Measurements from ENCODE around the gene CBL. TPM values are rescaled to one million over a fixed set of nuclear protein-coding genes. Genes with fewer than 3 reads are reported as not detected.

Gene CBL
- total and polyA plus RNA-seq, 2 experiments from 2014 or later, result 31.6 to 67.6 TPM

DNA sequence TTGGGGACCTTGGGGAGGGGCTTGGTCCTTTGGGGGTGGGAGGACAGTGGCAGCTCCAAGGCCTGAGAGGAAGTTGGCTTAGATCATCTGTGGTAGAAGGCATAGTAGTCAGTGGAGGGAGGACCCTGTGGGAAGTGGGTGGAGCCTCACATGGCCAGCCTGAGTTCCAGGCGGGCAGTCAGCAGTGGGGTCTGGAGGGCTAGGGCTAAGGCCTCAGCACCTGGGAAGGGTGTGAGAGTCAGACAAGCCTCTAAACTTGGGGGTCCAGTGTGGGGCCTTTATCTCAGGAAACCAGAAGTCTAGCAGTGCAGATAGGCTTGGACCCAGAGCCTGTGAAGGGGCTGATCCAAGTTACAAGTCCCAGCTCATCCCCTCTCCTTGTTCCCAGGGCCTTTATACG lies 33.6 kb upstream of the CBL start (continued):
- TF ChIP-seq, protein P1, sequence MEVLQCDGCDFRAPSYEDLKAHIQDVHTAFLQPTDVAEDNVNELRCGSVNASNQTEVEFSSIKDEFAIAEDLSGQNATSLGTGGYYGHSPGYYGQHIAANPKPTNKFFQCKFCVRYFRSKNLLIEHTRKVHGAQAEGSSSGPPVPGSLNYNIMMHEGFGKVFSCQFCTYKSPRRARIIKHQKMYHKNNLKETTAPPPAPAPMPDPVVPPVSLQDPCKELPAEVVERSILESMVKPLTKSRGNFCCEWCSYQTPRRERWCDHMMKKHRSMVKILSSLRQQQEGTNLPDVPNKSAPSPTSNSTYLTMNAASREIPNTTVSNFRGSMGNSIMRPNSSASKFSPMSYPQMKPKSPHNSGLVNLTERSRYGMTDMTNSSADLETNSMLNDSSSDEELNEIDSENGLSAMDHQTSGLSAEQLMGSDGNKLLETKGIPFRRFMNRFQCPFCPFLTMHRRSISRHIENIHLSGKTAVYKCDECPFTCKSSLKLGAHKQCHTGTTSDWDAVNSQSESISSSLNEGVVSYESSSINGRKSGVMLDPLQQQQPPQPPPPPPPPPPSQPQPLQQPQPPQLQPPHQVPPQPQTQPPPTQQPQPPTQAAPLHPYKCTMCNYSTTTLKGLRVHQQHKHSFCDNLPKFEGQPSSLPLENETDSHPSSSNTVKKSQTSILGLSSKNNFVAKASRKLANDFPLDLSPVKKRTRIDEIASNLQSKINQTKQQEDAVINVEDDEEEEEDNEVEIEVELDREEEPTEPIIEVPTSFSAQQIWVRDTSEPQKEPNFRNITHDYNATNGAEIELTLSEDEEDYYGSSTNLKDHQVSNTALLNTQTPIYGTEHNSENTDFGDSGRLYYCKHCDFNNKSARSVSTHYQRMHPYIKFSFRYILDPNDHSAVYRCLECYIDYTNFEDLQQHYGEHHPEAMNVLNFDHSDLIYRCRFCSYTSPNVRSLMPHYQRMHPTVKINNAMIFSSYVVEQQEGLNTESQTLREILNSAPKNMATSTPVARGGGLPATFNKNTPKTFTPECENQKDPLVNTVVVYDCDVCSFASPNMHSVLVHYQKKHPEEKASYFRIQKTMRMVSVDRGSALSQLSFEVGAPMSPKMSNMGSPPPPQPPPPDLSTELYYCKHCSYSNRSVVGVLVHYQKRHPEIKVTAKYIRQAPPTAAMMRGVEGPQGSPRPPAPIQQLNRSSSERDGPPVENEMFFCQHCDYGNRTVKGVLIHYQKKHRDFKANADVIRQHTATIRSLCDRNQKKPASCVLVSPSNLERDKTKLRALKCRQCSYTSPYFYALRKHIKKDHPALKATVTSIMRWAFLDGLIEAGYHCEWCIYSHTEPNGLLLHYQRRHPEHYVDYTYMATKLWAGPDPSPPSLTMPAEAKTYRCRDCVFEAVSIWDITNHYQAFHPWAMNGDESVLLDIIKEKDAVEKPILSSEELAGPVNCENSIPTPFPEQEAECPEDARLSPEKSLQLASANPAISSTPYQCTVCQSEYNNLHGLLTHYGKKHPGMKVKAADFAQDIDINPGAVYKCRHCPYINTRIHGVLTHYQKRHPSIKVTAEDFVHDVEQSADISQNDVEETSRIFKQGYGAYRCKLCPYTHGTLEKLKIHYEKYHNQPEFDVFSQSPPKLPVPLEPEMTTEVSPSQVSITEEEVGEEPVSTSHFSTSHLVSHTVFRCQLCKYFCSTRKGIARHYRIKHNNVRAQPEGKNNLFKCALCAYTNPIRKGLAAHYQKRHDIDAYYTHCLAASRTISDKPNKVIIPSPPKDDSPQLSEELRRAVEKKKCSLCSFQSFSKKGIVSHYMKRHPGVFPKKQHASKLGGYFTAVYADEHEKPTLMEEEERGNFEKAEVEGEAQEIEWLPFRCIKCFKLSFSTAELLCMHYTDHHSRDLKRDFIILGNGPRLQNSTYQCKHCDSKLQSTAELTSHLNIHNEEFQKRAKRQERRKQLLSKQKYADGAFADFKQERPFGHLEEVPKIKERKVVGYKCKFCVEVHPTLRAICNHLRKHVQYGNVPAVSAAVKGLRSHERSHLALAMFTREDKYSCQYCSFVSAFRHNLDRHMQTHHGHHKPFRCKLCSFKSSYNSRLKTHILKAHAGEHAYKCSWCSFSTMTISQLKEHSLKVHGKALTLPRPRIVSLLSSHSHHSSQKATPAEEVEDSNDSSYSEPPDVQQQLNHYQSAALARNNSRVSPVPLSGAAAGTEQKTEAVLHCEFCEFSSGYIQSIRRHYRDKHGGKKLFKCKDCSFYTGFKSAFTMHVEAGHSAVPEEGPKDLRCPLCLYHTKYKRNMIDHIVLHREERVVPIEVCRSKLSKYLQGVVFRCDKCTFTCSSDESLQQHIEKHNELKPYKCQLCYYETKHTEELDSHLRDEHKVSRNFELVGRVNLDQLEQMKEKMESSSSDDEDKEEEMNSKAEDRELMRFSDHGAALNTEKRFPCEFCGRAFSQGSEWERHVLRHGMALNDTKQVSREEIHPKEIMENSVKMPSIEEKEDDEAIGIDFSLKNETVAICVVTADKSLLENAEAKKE (CRISPR knock-in tag; IDR thresholded peaks at IDR 0.05), result no peak
- TF ChIP-seq, protein P2, sequence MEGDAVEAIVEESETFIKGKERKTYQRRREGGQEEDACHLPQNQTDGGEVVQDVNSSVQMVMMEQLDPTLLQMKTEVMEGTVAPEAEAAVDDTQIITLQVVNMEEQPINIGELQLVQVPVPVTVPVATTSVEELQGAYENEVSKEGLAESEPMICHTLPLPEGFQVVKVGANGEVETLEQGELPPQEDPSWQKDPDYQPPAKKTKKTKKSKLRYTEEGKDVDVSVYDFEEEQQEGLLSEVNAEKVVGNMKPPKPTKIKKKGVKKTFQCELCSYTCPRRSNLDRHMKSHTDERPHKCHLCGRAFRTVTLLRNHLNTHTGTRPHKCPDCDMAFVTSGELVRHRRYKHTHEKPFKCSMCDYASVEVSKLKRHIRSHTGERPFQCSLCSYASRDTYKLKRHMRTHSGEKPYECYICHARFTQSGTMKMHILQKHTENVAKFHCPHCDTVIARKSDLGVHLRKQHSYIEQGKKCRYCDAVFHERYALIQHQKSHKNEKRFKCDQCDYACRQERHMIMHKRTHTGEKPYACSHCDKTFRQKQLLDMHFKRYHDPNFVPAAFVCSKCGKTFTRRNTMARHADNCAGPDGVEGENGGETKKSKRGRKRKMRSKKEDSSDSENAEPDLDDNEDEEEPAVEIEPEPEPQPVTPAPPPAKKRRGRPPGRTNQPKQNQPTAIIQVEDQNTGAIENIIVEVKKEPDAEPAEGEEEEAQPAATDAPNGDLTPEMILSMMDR (conservative IDR thresholded peaks at IDR 0.05; ENCODE audit: low read depth in 2 of 2), result no peak
- TF ChIP-seq ETS1 (IDR thresholded peaks at IDR 0.05), result no peak
- no peak for TF ChIP-seq ZNF331 (CRISPR knock-in tag; IDR thresholded peaks at IDR 0.05; ENCODE audit: low read depth)
- no peak for TF ChIP-seq EZH2phosphoT487 (IDR thresholded peaks at IDR 0.05; ENCODE audit: unreplicated experiment)
- no peak for TF ChIP-seq REST (IDR thresholded peaks at IDR 0.05; ENCODE audit: unreplicated experiment)
- no peak for TF ChIP-seq CREB1 (CRISPR knock-in tag; IDR thresholded peaks at IDR 0.05; ENCODE audit: low read depth)
- no peak for TF ChIP-seq POLR2AphosphoS5 (IDR thresholded peaks at IDR 0.05; ENCODE audit: low read depth)
- no peak for TF ChIP-seq ZNF114 (CRISPR knock-in tag; IDR thresholded peaks at IDR 0.05)

All from GM23338 (cell line).